NCI-H524 treated with DMSO at 0.1 percent for 48 hours (cell line): Measurements from ENCODE around the gene NDUFAF3.

Experiments used
- DNase-seq: peaks from one replicate; lab custom pipeline; 2025; lab: John Stamatoyannopoulos, UW

NDUFAF3 gene

DNA sequence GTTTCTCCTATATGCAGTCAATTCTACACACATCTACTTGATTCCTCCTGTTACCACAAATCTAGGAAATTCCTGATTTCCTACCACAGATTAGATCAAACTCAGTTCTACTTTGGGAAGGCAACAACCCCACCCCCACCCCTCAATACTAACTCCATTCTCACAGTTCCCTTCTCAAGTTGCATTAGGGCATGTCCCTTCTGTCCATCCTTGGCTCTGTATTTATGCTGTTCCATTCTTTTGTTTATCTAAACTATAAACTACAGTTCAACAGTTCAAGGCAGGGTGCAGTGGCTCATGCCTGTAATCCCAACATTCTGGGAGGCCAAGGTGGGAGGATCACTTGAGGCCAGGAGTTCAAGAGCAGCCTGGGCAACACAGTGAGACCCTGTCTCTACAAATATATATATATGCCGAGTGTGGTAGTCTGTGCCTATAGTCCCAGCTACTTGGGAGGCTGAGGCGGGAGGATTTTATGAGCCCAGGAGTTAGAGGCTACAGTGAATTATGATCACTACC lies 32.5 kb downstream of the NDUFAF3 start:
- DNase-seq: no peak

DNA sequence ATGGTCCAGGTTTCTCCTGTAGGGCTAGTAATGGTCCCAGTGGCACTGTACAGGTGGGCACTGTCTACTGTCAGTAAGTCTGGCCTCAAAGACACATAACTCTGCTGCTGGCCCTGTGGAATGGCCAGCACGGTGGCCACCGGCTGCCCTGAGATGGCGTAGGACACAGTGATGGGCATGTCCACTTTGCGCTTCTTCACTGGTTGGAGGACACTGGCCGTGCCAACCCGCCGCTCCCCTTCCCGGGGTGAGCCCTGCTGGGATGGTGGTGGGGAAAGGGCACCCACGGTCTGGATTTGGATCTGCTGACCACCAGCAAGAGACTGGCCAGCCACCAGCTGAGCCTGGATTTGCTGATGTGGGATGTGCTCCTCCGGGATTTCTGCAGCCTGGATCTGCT lies 35.3 kb downstream of the NDUFAF3 start:
- no peak for DNase-seq

DNA sequence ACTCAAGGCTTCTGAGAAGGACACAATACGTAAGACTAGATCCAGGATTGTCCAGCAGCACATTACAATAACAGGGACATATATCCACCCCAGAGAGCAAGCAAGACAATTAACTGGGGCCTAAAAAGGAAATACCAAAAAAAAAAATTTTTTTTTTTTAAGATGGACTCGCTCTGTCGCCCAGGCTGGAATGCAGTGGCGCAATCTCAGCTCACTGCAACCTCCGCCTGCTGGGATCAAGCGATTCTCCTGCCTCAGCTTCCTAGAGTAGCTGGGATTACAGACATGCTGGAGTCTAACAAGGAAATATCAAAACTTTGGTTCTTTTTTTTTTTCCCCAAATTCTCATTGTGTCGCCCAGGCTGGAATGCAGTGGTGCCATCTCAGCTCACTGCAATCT lies 36.1 kb downstream of the NDUFAF3 start:
- no peak for DNase-seq
